ENCODE data around the gene CUX1.
"Not testable (repeated sequence)": the region's sequence is repeated elsewhere in the genome, so short reads cannot be mapped to it uniquely, and the experiment has no call there.

The CUX1 gene

GRCh38 chr7:101826081-101826835 is 8.8 kb downstream of the CUX1 start:
- DNase-seq, result no peak

GRCh38 chr7:101828301-101829020 is 11.0 kb downstream of the CUX1 start:
- no peak for DNase-seq

GRCh38 chr7:101829374-101829773 is 11.9 kb downstream of the CUX1 start:
- DNase-seq, result no peak

GRCh38 chr7:101829821-101830220 is 12.4 kb downstream of the CUX1 start:
- DNase-seq, result no peak

GRCh38 chr7:101831396-101831795 is 14.0 kb downstream of the CUX1 start:
- DNase-seq, result not testable (repeated sequence)

GRCh38 chr7:101832205-101832631 is 14.8 kb downstream of the CUX1 start:
- no peak for DNase-seq

GRCh38 chr7:101832685-101833375 is 15.4 kb downstream of the CUX1 start:
- DNase-seq, result peak in 1 of 56 donors; percentile 20

- DNase-seq, result no peak
Observed at GRCh38 chr7:101833799-101834198, 16.4 kb downstream of the CUX1 start.

GRCh38 chr7:101835136-101835535 is 17.7 kb downstream of the CUX1 start:
- DNase-seq, result no peak

- not testable (repeated sequence) for DNase-seq
Observed at GRCh38 chr7:101837433-101837832, 20.0 kb downstream of the CUX1 start.

GRCh38 chr7:101838837-101839483 is 21.5 kb downstream of the CUX1 start:
- no peak for DNase-seq

GRCh38 chr7:101841328-101841727 is 23.9 kb downstream of the CUX1 start:
- DNase-seq, result no peak

- DNase-seq, result no peak
Observed at GRCh38 chr7:101843293-101844271, 26.2 kb downstream of the CUX1 start.

GRCh38 chr7:101845974-101846373 is 28.5 kb downstream of the CUX1 start:
- no peak for DNase-seq

- no peak for DNase-seq
Observed at GRCh38 chr7:101846800-101847538, 29.5 kb downstream of the CUX1 start.

- no peak for DNase-seq
Observed at GRCh38 chr7:101848208-101848951, 31.0 kb downstream of the CUX1 start.

- not testable (repeated sequence) for DNase-seq
Observed at GRCh38 chr7:101849314-101849713, 31.9 kb downstream of the CUX1 start.

GRCh38 chr7:101852364-101852763 is 34.9 kb downstream of the CUX1 start:
- DNase-seq, result not testable (repeated sequence)

- no peak for DNase-seq
Observed at GRCh38 chr7:101853684-101854083, 36.3 kb downstream of the CUX1 start.

Measured in nucleus accumbens (tissue), 56 donors.